OCI-LY1 (cell line): Measurements from ENCODE around the gene SUPT5H.

Experiments
- H2AFZ ChIP-seq: fragments of 200-600 bp; sonication (generic), shearing (Covaris generic); 2 replicates; pipeline ENCODE4 v1.6.0; 2014; ENCODE audit warnings: antibody characterized with exemption, mild to moderate bottlenecking, low read length
- H3F3A ChIP-seq: fragments of 200-600 bp; sonication (generic), shearing (Covaris generic); 2 replicates; pipeline ENCODE4 v1.6.0; 2014; ENCODE audit warnings: mild to moderate bottlenecking, antibody characterized with exemption, low read length, moderate library complexity; ENCODE audit not compliant: insufficient read depth
- H3K27ac ChIP-seq: fragments of 200-600 bp; sonication (generic); 2 replicates; pipeline ENCODE4 v1.5.1; 2014; ENCODE audit warnings: low read length, mixed run types, mild to moderate bottlenecking, low read depth; ENCODE audit not compliant: poor library complexity, severe bottlenecking
- H3K27me3 ChIP-seq: fragments of 200-600 bp; sonication (generic); 2 replicates; pipeline ENCODE4 v1.6.0; 2014; ENCODE audit warnings: antibody characterized with exemption, mild to moderate bottlenecking, low read length, moderate library complexity; ENCODE audit not compliant: insufficient read depth
- H3K36me3 ChIP-seq: fragments of 200-600 bp; sonication (generic); 2 replicates; pipeline ENCODE4 v1.6.1; 2014; ENCODE audit warnings: mild to moderate bottlenecking, antibody characterized with exemption, low read length, moderate library complexity, mixed read lengths; ENCODE audit not compliant: insufficient read depth
- H3K4me1 ChIP-seq: fragments of 200-600 bp; sonication (generic); 2 replicates; pipeline ENCODE4 v1.5.1; 2014; ENCODE audit warnings: mild to moderate bottlenecking, low read length, moderate library complexity; ENCODE audit not compliant: insufficient read depth, severe bottlenecking
- H3K4me2 ChIP-seq: fragments of 200-600 bp; sonication (generic), shearing (Covaris generic); 2 replicates; pipeline ENCODE4 v1.6.1; 2014; ENCODE audit warnings: low read length
- H3K4me3 ChIP-seq: fragments of 200-600 bp; sonication (generic); 2 replicates; pipeline ENCODE4 v1.5.1; 2014; ENCODE audit warnings: low read length, low read depth, mild to moderate bottlenecking, mixed read lengths; ENCODE audit not compliant: poor library complexity, severe bottlenecking
- H3K79me2 ChIP-seq: fragments of 200-600 bp; shearing (Covaris generic); 2 replicates; pipeline ENCODE4 v1.6.1; 2016; ENCODE audit warnings: mixed run types, low read length, mixed read lengths; ENCODE audit not compliant: insufficient read depth
- H3K9ac ChIP-seq: fragments of 200-600 bp; sonication (generic), shearing (Covaris generic); 2 replicates; pipeline ENCODE4 v1.6.1; 2014; ENCODE audit warnings: mild to moderate bottlenecking, low read length, mixed read lengths
- H3K9me2 ChIP-seq: fragments of 200-600 bp; sonication (generic), shearing (Covaris generic); 2 replicates; pipeline ENCODE4 v1.6.1; 2014; ENCODE audit warnings: low read depth, mild to moderate bottlenecking, low read length, mixed read lengths
- H3K9me3 ChIP-seq: fragments of 200-600 bp; shearing (Covaris generic); 2 replicates; pipeline ENCODE4 v1.6.1; 2014; ENCODE audit warnings: low read length, mixed read lengths
- H4K20me1 ChIP-seq: fragments of 200-600 bp; sonication (generic), shearing (Covaris generic); 2 replicates; pipeline ENCODE4 v1.6.0; 2016; ENCODE audit warnings: mild to moderate bottlenecking, low read length; ENCODE audit not compliant: insufficient read depth
- CTCF ChIP-seq: fragments of 200-600 bp; sonication (generic), shearing (Covaris generic); IDR thresholded peaks from 2 replicates; pipeline ENCODE4 v1.5.1; 2017; ENCODE audit warnings: mild to moderate bottlenecking, antibody characterized with exemption, low read length, moderate library complexity, mixed read lengths
- EZH2 ChIP-seq: fragments of 200-600 bp; sonication (generic), shearing (Covaris generic); IDR thresholded peaks from 2 replicates; pipeline ENCODE4 v1.8.0; 2017; ENCODE audit warnings: borderline replicate concordance, mixed run types, mild to moderate bottlenecking, antibody characterized with exemption, low read length, moderate library complexity, mixed read lengths

SUPT5H gene

GRCh38 chr19:39423258-39424086, 21.9 kb upstream of the SUPT5H start:
- H3K27me3 ChIP-seq: no peaks in the 10 kb centered on the region; the same call in 1 of the 2 replicates
- no peak overlapping the region for H3K4me3 ChIP-seq
- no peak overlapping the region for H3K27ac ChIP-seq
- no peaks in the 10 kb centered on the region for H3K9me3 ChIP-seq
- H3K4me2 ChIP-seq: no peak overlapping the region
- H3K4me1 ChIP-seq: no peaks in the 10 kb centered on the region
- H3K79me2 ChIP-seq: no peaks in the 10 kb centered on the region
- no peaks in the 10 kb centered on the region for H3F3A ChIP-seq
- no peaks in the 10 kb centered on the region for H4K20me1 ChIP-seq
- no peak overlapping the region for H2AFZ ChIP-seq
- H3K9ac ChIP-seq: no peak overlapping the region
- no peaks in the 10 kb centered on the region for H3K9me2 ChIP-seq
- H3K36me3 ChIP-seq: peaks cover 36% of the 10 kb centered on the region
- no peak for TF ChIP-seq CTCF
- no peak for TF ChIP-seq EZH2

- Histone ChIP-seq H3K27me3 (no peaks in the 10 kb centered on the region; the same call in 1 of the 2 replicates), H3K4me1 (no peaks in the 10 kb centered on the region), H2AFZ (no peak overlapping the region)
Measured at GRCh38 chr19:39424934-39425333, 20.4 kb upstream of the SUPT5H start.

GRCh38 chr19:39425744-39426143, 19.6 kb upstream of the SUPT5H start:
- H3K27ac ChIP-seq: no peak overlapping the region
- H3F3A ChIP-seq: no peaks in the 10 kb centered on the region

More at GRCh38 chr19:39424934-39425333, 20.4 kb upstream of the SUPT5H start:
- H3K36me3 ChIP-seq: peaks cover 27% of the 10 kb centered on the region
- no peaks in the 10 kb centered on the region for H4K20me1 ChIP-seq
- H3K9me3 ChIP-seq: no peaks in the 10 kb centered on the region
- H3K9me2 ChIP-seq: no peaks in the 10 kb centered on the region
- TF ChIP-seq CTCF: no peak
- no peak for TF ChIP-seq EZH2
- no peaks in the 10 kb centered on the region for H3K79me2 ChIP-seq
- H3K4me3 ChIP-seq: no peak overlapping the region
- no peak overlapping the region for H3K9ac ChIP-seq
- H3K4me2 ChIP-seq: no peak overlapping the region
- H3K27ac ChIP-seq: no peak overlapping the region
- no peaks in the 10 kb centered on the region for H3F3A ChIP-seq

More at GRCh38 chr19:39425744-39426143, 19.6 kb upstream of the SUPT5H start:
- H3K4me2 ChIP-seq: no peak overlapping the region
- H3K9me3 ChIP-seq: no peaks in the 10 kb centered on the region
- no peaks in the 10 kb centered on the region for H3K9me2 ChIP-seq
- H2AFZ ChIP-seq: no peak overlapping the region
- peaks cover 21% of the 10 kb centered on the region for H3K36me3 ChIP-seq
- H3K4me1 ChIP-seq: no peaks in the 10 kb centered on the region
- H3K9ac ChIP-seq: no peak overlapping the region
- no peak overlapping the region for H3K4me3 ChIP-seq
- H3K27me3 ChIP-seq: no peaks in the 10 kb centered on the region; the same call in 1 of the 2 replicates
- no peaks in the 10 kb centered on the region for H4K20me1 ChIP-seq
- TF ChIP-seq CTCF: no peak
- TF ChIP-seq EZH2: no peak
- H3K79me2 ChIP-seq: no peaks in the 10 kb centered on the region
